Left renal pelvis (tissue), 4 donors: ENCODE measurements around the gene FAM171A1. TPM values are rescaled to one million over a fixed set of nuclear protein-coding genes. Genes with fewer than 3 reads are reported as not detected.
"Not testable (repeated sequence)": the region's sequence is repeated elsewhere in the genome, so short reads cannot be mapped to it uniquely, and the experiment has no call there.

Experiments
- DNase-seq, 4 donors: peaks; one replicate each; pipeline ENCODE4 v3.0.0-alpha.2; 2013; ENCODE audit warnings: low read depth in 4 of 4, low spot score in 3 of 4
- polyA plus RNA-seq, 4 donors: library from polyadenylated mRNA; unstranded; fragments of 120-200 nt; gene quantifications; one replicate each; pipeline ENCODE4 v1.2.1, GENCODE V29; 2013; ENCODE audit not compliant: insufficient read length in 4 of 4

Gene FAM171A1
- polyA plus RNA-seq, 4 donors: 55.5 to 93.7 (median 87.1) TPM

DNA sequence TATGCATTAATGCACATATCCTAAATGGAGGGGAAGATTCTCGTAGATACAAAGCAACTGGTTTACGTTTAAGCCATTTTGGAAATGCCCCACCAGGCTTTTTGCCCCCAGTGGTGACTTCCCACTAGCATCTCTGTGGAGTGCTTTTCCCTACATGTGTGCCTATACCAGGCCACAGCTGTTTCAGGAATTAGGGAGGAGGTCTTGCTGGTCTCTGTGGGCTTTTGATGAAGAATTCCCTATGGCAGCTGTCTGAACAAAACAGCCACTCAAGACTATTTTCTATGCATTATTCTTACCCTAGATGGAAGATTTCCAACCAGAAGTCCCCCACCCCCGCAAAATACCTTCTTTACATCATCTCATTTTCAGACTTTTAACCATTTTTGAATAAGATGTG lies 150.6 kb downstream of the FAM171A1 start:
- no peak for DNase-seq

DNA sequence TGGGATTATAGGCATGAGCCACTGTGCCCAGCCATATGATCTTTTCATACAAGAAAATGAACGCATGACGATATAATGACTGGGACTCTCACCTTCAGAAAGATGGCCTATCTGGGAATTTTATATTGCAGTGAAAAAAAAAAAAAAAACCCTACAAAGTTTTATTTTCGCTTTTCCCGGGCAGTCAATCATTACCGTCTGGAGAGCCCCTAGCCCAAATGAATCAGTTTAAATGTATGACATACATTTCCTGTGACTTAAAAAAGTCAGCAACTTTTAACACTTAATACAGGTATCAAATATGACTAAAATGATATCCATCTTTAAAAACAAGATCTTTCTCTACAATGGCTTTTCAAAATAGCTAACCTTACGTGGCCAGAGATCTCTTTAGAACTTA lies 154.4 kb downstream of the FAM171A1 start:
- no peak for DNase-seq

DNA sequence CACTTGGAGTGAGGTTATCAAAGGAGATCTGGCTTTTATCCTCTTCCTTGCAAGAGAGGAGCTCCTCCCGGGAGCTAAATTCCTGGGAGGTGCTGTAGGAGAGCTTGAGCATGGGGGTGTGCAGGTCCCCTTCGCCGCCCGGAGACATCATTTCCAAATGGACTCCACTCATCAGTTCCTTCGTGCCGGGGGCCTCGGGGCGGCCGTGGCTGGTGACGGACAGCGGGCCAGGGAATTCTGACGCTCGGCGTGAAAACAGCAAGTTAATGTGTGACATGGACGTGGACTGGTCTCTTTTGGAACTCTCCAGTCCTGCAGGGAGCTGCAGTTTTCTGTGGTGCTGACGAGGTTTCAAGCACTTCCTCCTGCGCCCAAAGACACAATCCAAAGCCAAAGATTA lies 156.9 kb downstream of the FAM171A1 start:
- DNase-seq: no peak

DNA sequence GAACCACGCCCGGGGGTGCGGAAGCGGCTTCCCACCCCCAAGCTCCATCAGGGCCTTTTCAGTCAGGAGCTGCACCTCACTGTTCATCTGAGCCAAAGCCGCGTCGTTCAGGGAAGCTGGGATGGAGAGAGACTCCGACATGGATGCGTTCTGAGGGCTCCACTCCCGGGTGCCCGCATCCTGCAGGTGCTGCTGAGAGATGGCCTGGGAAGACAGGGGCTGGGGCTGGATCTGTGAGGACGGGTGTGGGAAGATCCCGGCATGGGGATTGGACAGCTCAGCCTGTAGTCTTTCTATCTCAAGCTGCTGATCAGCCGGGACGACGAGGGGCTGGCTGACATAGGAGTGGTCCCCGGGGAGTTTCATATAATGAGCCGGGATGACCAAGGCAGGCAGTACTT lies 157.6 kb downstream of the FAM171A1 start:
- DNase-seq: no peak

DNA sequence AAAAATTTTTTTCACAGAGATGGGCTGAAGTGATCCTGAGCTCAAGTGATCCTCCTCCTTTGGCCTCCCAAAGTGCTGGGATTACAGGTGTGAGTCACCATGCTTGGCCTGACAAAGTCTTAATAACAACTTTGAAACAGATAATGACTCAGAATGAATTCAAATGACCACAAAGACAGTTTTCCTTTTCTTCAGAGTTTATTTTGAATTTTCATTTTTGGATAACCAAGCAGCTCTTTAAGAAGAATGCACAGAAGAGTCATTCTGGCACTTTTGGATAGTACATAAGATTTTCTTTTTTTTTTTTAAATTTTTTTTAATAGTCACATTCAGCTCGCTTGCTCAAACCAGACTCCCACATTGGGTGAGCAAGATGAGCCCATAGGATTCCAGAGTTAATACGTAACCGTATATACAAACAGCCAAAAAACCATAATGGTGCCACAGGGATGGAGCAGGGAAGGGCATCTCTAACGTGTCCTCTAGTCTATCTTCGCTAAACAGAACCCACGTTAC lies 159.6 kb downstream of the FAM171A1 start:
- no peak for DNase-seq

DNA sequence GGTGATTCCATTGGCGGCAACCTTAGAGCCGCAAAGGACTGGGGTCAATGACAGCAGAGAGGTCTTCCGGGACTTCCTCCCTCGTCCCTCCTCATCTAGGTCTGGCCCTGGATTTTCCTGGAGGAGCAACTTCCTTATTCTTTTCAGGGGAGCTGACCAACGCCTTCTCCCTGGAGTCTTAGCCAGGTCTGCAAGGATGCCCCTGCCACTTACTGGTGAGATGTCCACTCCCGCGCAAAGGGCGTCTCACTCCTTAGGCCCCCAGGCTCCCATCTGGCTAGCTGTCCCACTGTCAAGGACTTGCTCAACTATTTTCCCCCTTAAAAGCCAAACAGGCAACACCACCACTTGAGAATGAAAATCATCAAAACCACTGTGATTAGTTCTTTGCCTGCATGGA lies 160.6 kb downstream of the FAM171A1 start:
- no peak for DNase-seq

DNA sequence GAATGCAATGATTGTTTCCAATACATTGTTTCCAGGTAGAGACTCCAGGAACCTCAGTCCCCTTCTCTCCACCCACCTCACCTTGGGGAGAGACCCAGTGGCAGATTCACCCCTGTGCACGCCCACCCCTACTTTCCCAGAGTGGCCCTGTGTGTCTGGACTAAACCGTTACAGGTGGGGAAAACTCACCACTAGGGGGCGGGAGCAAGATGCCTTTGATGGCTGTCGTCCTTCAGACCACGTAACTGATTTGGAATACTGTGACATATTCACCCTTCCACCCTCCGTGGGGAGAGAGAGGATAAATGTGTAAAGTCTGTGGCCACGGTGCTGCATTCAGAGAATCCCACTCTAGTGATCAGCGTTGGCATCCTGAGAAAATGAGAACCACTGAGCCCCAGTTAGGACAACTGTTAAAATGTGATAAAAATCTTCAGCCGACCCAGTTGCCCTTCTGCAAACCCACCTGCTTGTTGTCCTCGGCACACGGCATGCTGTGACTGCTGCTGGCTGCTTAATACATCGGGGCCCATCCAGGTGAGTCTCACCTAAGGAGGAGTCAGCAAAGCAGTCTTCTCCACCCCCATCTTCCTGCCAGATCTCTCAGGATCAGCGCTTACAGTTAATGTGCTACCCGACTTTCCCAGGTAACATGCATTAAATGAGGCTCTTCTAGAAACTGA lies 161.1 kb downstream of the FAM171A1 start:
- peak; percentile 38 to 60 (median 50) for DNase-seq

DNA sequence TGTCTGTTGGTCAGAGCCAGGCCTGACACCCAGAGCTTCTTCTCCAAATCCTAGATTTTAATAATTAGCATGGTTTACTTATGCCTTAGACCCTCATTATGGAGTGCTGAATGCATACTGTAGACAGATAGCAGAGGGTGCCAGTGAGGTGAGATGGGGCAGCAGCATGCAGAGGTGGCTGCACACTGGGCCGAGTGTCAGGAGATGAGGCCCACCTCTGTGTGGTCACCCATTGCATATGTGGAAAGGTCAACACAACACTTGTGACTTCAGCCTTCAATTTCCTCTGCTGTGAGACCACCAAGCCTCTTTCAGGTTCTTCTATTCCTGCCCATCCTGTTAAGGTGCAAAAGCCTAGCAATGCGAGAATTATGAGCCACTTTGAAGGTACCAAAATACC lies 162.9 kb downstream of the FAM171A1 start:
- no peak for DNase-seq

DNA sequence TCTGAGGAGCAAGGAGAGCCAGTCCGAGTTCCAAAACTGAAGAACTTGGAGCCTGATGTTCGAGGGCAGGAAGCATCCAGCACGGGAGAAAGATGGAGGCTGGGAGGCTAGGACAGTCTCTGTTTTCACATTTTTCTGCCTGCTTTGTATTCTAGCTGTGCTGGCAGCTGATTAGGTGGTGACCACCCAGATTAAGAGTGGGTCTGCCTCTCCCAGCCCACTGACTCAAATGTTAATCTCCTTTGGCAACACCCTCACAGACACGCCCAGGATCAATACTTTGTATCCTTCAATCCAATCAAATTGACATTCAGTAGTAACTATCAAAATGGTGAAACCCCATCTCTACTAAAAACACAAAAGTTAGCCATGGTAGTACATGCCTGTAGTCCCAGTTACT lies 163.7 kb downstream of the FAM171A1 start:
- not testable (repeated sequence) for DNase-seq

DNA sequence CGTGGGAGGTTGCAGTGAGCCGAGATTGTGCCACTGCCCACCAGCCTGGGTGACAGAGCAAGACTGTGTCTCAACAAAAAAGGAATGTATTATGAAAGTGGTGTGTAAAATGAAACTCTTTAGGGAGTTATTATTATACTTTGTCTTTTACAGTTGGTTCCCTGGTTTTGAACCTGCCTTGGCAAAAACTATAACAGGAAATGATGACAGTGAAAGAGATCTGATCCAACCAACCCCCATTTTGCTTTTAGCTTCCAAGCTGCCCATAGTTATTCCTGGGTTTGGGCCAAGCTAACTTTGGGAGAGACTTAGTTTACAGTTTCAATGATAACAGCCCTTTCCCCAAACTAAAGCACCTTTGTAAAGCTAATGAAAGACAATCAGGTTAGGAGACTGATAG lies 168.4 kb downstream of the FAM171A1 start:
- no peak for DNase-seq

DNA sequence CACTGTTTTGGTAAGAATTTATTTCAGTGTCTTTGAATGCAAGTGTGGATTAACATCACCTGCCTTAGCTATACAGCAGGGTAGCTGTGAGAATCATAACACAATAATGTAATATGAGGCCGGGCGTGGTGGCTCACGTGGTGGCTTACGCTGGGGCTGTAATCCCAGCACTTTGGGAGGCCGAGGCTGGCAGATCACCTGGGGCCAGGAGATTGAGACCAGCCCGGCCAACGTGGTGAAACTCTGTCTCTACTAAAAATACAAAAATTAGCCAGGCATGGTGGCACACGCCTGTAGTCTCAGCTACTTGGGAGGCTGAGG lies 168.8 kb downstream of the FAM171A1 start:
- DNase-seq: not testable (repeated sequence)

DNA sequence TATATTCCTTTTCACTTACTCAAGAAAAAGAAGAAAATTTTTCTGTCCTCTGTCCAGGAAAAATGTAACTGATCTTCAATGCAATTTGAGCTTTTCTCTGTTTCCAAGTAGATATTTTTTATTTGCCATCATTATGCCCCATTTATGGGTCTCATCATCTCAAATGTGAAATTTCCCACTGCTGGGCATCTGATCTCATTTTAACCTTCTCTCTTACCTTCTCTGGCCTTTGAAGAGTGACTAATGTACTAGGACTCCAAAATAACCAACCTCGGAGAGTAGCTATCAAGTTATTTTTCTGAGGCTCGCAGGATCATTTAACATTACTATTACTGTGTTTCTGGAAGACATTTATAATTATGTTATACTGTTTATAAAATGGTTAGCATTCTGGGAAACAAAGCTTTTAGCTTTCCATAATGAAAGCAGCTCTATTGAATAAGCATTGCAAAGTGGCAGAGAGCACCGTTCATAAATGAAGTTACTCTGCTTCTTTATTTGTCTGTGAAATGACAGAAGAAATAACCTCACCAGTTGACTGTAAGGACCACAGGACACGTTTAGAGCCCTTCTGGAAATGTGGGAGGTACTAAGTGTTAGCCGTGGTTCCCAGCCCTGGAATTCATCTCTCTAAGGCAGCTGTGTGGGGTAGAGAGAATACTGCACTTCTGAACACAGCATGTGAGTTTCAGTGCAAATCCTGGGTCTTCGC lies 169.3 kb downstream of the FAM171A1 start:
- DNase-seq: no peak

DNA sequence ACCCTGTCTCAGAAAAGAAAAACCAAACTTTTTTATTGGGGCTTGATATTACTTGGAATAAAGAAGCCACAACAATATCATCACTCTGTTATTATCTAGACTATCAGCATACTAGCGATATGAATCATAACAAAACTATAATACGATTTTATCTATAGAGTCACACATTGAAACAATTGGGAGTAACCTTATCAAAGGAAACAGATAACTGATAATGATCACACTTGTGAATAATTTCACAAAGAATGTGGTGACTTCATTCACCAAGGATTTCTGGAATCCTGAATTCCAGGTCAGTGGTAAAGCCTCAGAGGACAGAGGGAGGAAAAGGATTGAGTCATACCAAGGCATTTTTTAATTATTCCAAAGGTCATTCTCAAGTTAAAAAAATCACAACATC lies 170.5 kb downstream of the FAM171A1 start:
- DNase-seq: peak in 1 of 4 donors; percentile 12

DNA sequence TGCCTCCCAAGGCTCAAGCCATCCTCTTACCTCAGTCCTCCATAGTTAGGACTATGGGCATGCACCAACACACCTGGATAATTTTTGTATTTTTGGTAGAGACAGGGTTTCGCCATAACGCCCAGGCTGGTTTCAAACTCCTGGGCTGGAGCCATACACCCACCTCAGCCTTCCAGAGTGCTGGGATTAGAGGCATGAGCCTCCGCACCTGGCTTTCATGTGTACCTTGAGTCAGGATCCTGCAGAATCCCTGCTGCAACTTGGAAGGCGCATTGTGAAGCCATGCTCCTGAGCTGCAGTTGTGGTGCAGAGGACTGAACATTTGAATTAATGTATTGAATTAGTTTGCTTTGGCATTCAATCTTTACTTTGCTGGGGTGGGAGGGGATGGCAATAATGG lies 173.2 kb downstream of the FAM171A1 start:
- no peak for DNase-seq

DNA sequence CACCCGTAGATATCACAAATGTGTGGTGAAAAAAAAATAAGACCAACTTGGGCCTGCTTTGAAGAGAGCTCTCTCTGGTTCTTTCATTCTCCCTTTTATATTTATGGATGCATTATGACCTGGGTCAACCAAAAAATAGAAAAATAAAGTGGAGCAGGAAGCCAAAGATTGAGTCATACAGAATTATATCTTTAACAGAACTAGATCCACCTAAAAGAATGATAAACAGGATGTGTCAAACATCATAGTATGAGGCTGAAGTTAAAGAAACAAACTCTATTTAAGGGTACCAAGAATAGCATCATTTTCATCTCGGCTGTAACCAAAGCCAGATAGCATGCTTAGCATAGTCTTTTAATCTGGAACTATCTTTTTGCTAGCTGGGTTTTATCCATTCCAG lies 173.8 kb downstream of the FAM171A1 start:
- DNase-seq: no peak

DNA sequence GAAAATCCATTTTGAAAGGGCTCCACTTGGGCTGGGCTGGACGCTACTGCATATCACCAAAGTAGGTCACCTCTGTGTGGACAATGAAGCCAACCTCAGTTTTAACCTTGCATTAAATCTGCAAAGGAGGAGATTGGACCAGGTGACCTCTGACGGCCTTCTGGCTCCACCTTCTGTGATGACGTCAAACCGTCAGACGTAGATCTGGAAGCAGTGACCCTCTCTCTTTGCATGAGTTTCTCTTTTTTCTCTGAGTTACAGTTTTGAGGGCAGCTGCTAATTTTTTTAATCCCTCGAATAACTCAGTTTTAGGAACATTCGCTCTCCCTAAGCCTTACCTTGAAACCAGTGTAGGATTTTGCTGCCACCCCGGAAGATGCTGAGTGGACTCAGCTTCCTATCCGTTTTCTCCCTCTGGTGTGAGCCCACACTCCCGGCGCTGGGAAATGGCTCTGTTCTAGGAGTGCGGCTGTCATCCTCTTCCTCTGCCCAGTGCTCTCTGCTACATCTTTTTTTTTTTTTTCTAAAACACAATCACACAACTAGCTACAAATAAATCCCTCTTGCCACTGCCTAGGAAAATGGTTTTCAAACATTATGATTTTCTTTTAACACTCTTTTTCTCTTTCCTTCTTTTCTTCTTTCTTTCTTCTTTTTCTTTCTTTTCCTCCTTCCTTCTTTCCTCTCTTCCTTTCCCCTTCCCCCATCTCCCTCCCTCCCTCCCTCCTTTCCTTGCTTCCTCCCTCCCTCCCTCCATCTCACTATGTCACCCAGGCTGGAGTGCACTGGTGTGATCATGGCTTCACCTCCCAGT lies 174.9 kb downstream of the FAM171A1 start:
- DNase-seq: no peak

DNA sequence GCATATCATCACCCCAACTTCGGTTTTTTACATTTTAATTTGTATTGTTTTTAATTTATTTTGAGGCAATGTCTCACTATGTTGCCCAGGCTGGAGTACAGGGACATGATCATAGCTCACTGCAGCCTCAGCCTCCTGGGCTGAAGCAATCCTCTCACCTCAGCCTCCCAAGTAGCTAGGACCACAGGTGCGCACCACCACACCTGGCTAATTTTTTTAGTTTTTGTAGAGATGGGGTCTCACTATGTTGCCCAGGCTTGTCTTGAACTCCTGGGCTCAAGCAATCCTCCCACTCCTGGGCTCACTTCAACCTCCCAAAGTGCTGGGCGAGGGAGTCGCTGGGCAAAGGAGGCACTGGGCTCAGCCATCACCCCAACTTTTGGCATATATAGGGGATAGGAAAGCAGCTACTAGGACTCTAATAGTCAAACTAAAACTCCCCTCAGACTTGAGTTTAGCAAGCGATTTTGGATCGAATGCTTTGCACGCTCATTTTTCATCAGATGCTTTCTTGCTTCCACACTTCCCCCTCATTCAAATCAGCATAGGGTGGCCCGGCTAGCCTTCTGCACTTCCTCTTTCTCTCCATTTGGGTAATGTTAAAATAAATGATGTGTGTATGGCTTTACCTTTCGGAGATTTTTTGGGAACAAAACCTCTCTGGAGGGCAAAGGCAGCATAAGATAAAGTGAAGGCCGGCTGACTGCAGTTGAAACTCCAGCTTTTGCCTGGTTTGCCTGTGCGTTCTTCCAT lies 181.8 kb downstream of the FAM171A1 start:
- DNase-seq: no peak

DNA sequence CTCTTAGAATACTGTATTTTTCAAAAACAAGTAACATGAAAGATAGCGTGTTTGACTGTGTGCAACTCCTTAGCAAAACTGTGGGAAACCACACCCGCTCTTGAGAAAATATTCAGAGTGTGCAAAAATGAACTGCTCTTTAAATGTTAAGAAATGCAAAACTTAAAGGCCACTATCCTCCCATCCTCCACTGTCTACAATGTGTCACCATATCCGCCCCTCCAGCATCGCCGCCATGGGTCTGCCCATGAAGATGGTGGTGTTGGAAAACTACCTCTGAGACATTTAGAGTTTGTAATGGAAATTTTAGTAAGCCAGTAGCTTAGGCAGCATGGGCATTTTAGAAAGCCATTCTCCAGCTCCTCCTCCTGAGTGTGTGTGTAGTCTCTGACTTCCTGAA lies 182.5 kb downstream of the FAM171A1 start:
- no peak for DNase-seq

DNA sequence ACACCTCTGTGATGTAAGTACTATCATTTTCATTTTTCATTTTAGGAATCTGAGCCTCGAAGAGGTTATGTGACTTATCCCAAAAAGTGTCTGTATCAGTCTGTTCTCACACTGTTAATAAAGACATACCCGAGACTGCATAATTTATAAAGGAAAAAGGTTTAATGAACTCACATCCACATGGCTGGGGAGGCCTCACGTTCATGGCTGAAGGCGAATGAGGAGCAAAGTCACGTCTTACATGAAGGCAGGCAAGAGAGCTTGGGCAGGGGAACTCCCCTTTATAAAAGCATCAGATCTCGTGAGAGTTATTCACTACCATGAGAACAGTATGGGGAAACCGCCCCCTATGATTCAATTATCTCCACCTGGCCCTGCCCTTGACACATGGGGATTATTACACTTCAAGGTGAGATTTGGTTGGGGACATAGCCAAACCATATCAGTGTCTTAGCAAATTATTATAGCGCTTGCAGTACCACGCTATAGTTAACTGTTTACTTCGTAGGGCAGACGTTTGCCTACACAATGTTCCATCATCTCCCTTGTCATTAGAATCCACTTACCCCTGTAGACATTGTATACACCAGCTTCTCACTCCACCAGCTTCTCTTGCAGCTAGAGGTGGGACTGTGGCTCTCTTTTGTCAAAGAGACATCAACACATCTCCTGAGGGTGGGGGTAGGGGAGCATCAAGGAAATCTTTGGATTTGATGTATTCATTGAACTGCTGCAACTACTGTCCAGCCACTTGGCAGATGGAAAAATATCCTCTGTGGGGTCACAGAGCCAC lies 187.2 kb downstream of the FAM171A1 start:
- no peak for DNase-seq
